Prostate gland (tissue), 2 donors: ENCODE measurements around the gene RUNX3.

Experiments used
- CTCF ChIP-seq, 4 experiments: fragments of 200-600 bp in 2 of 4; fragments of 450-650 bp in 2 of 4; sonication (generic) in 2 of 4; IDR thresholded peaks; 1 replicate in 3 of 4; 2 replicates in 1 of 4; pipeline ENCODE4 v1.5.1; 2016 to 2019; ENCODE audit warnings: antibody characterized with exemption in 4 of 4, mild to moderate bottlenecking in 2 of 4, moderate library complexity in 2 of 4
- POLR2A ChIP-seq: fragments of 450-650 bp; IDR thresholded peaks from one replicate; pipeline ENCODE4 v1.6.1; 2016; ENCODE audit warnings: antibody characterized with exemption, mild to moderate bottlenecking

- TF ChIP-seq CTCF (IDR thresholded peaks at IDR 0.05) (no peak), POLR2A (no peak)
Measured at GRCh38 chr1:24973315-24973714, 43.2 kb upstream of the RUNX3 start.
